Skeletal muscle tissue (tissue), 4 donors: Measurements from ENCODE around the gene ZNF771. TPM values are rescaled to one million over a fixed set of nuclear protein-coding genes. Genes with fewer than 3 reads are reported as not detected.
A peak's percentile ranks its signal among the peaks of the same experiment; 100 is the strongest.

Source experiments
- H3K27ac ChIP-seq: one replicate; pipeline ENCODE4 v1.7.0; 2013; ENCODE audit warnings: mild to moderate bottlenecking, low read depth, low read length, inconsistent platforms
- H3K27me3 ChIP-seq, 3 donors: one replicate each; pipeline ENCODE4 v1.7.0; 2013; ENCODE audit warnings: low read length in 3 of 3; ENCODE audit not compliant: control insufficient read depth in 3 of 3, insufficient read depth in 3 of 3
- H3K36me3 ChIP-seq, 3 donors: one replicate each; pipeline ENCODE4 v1.7.0; 2013; ENCODE audit warnings: low read length in 3 of 3; ENCODE audit not compliant: control insufficient read depth in 3 of 3, insufficient read depth in 3 of 3
- H3K4me1 ChIP-seq, 3 donors: one replicate each; pipeline ENCODE4 v1.7.0; 2013; ENCODE audit warnings: low read length in 3 of 3, mild to moderate bottlenecking in 3 of 3; ENCODE audit not compliant: control insufficient read depth in 3 of 3, insufficient read depth in 3 of 3
- H3K4me3 ChIP-seq, 3 donors: one replicate each; pipeline ENCODE4 v1.7.0; 2013; ENCODE audit warnings: low read length in 3 of 3
- H3K9ac ChIP-seq, 3 donors: one replicate each; pipeline ENCODE4 v1.7.0; 2013; ENCODE audit warnings: low read length in 3 of 3, mild to moderate bottlenecking in 3 of 3, moderate library complexity in 2 of 3, low read depth in 1 of 3
- H3K9me3 ChIP-seq, 3 donors: one replicate each; pipeline ENCODE4 v1.7.0; 2013; ENCODE audit warnings: low read length in 3 of 3; ENCODE audit not compliant: control insufficient read depth in 3 of 3
- total RNA-seq: library from RNA; depleted of rRNA; stranded (reverse); fragments of >200 nt; gene quantifications from one replicate; pipeline ENCODE4 v1.2.3, GENCODE V29; 2014
- donor health status: Osteomylitis.

The ZNF771 gene
- total RNA-seq, 1 donor from 2014 or later = 5.2 TPM

DNA sequence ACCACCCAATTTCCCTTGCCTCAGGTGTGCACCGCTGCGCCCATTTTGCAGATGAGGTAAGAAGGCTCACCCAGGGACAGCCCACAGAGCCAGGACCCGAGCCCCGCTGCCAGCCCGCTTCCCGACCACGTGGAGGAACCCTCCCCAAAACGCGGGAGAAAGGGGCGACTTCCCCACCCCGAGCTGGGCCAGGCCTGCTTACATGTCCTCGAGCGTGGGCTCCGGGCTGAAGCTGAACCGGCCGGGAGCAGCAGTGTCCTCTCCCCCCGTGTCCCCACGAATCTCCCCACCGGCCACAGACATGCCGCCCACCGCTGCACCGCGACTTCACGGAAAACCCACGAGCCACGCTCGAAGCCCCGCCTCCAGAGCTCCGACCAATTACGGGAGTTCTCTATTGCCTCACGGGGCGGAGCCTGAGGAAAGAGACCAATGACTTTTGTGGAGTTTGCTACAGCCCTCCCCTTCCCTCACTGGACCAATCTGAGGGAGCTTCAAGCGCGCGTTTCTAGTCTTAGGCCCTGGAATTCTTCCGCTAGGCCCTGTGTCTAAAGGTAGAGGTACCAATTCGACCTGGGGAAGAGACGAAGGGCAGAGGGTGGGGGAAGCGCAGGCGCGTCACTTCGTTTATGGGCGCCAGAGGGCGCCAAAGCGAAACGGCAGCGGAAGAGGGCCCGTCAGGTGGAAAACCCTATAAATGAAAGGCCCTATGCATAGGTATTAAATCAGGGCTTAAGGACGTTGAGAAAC, 22.4 kb downstream of the ZNF771 start, which contains the start of gene DCTPP1:
DCTPP1 (minus strand) TSS at position 353 of the 750 bp plus-strand sequence; CDS start at position 303, 50 bp downstream.
- no peaks in the 10 kb centered on the region for H3K27me3 ChIP-seq
- H3K9ac ChIP-seq = peak within 1 kb of the TSS; percentile 81 to 86 (median 84)
- H3K4me3 ChIP-seq = peak within 1 kb of the TSS; percentile 81 to 94 (median 89)
- H3K27ac ChIP-seq = peak within 1 kb of the TSS; percentile 80
- H3K9me3 ChIP-seq = no peaks in the 10 kb centered on the region
- H3K36me3 ChIP-seq = peaks cover 7 to 10% (median 8%) of the 10 kb centered on the region in 3 donors
- H3K4me1 ChIP-seq = peaks cover 17 to 20% (median 20%) of the 10 kb centered on the region in 3 donors

DNA sequence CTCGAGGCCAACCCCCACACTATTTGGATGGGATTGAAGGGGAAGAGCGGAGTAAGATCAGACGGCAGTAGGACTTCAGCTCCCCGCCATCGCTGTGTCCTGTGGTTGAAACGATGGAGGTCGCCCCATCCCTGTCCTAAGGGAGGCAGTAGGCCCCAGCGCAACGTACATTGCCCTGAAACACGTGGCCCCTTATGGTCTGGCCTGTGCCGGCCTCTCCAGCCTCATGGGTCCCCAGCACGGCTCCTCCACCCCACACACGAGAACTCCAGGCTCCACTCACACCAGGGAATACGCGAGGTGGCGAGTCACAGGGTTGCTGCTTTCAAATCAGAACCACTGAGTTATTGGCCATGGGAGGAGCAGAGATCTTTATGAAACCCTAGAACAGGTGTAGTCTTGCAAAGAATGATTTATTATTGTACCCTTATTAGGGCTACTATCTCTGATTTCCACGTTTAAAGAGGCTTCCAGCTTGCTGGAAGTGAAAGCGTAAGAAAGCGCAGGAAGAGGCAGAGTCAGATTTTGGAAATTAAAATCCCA, 23.1 kb downstream of the ZNF771 start:
- Histone ChIP-seq H3K36me3 (peaks cover 7 to 10% (median 8%) of the 10 kb centered on the region in 3 donors), H3K4me3 (peak overlapping the region; percentile 81 to 94 (median 89)), H3K4me1 (peaks cover 17 to 20% (median 20%) of the 10 kb centered on the region in 3 donors), H3K9ac (peak overlapping the region; percentile 74 to 86 (median 84)), H3K27ac (peak overlapping the region; percentile 80), H3K27me3 (no peaks in the 10 kb centered on the region), H3K9me3 (no peaks in the 10 kb centered on the region)

DNA sequence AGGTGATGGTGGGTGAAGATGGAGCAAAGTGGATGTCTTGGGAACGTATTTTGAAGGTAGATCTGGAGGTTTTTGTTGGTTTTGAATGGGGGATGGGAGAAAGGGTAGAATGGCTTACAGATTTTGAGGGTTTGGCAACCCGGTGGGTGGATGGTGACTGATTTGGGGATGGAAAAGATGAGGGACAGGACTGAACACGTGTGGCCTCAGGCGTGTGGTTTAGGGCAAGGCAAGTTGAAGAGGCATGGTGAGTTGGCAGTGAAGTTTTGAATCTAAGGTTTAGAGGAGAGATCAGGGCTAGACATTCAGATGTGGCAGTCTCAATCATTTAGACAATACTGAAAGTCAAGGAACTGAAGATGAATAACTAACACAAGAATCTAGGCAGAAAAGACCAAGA, 27.4 kb downstream of the ZNF771 start:
- no peak overlapping the region for H3K9ac ChIP-seq
- H3K36me3 ChIP-seq = no peaks in the 10 kb centered on the region
- no peaks in the 10 kb centered on the region for H3K27me3 ChIP-seq
- no peak overlapping the region for H3K27ac ChIP-seq
- peaks cover 5 to 7% (median 6%) of the 10 kb centered on the region in 3 donors for H3K4me1 ChIP-seq
- H3K4me3 ChIP-seq = no peak overlapping the region
- H3K9me3 ChIP-seq = no peaks in the 10 kb centered on the region

DNA sequence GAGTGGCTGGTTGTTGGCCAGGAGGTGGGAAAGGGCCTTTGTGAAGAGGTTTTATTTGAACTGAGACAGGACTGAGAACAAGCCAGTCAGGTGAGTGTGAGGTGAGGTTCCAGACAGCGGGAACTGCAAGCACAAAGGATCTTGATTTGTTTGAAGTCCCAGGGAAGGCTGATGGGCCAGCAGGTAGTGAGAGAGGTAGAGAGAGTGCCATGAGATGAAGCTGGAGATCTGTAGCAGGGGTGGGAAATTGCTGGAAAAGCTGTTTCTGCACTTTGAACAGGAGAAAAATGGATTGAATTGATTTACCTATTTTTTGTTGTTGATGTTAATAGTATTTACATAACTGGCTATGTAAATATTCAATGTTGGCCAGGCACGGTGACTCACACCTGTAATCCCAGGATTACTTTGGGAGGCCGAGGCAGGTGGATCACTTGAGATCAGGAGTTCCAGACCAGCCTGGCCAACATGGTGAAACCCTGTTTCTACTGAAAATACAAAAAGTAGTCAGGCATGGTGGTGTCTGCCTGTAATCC, 30.2 kb downstream of the ZNF771 start:
- Histone ChIP-seq H3K27me3 (no peaks in the 10 kb centered on the region), H3K4me1 (no peaks in the 10 kb centered on the region), H3K27ac (no peak overlapping the region), H3K9me3 (no peaks in the 10 kb centered on the region), H3K36me3 (no peaks in the 10 kb centered on the region), H3K9ac (no peak overlapping the region), H3K4me3 (no peak overlapping the region)

DNA sequence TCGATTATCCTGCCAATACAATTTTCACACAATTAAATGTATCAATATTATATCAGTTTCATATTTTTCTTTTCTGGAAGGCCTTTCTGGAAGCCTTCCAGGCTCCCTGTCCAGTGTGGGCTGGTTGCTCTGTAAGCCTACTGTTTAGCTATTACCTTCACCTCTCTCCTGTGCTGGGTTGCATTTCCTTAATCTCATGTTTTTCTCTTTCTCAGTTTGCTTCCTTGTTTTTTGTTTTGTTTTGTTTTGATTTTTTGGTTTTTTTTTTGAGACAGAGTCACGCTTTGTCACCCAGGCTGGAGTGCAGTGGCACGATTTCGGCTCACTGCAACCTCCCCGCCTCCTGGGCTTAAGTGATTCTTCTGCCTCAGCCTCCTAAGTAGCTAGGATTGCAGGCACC, 31.4 kb downstream of the ZNF771 start:
- Histone ChIP-seq H3K36me3 (peaks cover 2 to 5% (median 4%) of the 10 kb centered on the region in 3 donors), H3K4me3 (no peak overlapping the region), H3K27ac (no peak overlapping the region), H3K4me1 (peaks cover 4 to 8% (median 8%) of the 10 kb centered on the region in 3 donors), H3K27me3 (no peaks in the 10 kb centered on the region), H3K9me3 (no peaks in the 10 kb centered on the region), H3K9ac (no peak overlapping the region)

DNA sequence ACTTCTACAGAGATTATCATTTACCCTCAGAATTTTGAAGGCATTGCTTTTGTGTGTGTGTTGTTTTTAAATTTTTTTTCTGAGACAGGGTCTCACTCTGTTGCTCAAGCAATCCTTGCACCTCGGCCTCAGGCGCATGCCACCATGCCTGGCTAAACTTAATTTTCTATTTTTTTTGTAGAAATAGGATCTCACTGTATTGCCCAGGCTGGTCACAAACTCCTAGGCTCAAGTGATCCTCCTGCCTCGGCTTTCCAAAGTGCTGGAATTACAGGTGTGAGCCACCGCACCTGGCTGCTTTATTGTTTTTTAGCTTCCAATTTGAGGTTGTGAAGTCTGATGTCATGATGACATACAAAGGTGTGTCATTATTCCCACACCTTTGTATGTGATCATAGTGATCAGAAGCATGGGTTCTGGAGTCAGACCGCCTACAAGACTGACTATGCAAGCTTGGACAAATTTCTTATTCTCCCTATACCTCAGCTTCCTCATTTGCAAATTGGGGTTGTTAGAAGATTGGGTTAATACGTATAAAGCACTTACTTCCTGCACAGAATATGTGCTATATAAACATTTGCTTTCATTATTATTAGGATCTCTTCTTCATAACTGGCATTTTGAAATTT, 32.4 kb downstream of the ZNF771 start:
- Histone ChIP-seq H3K9ac (no peak overlapping the region), H3K36me3 (peaks cover 4 to 9% (median 5%) of the 10 kb centered on the region in 3 donors), H3K4me3 (no peak overlapping the region), H3K27ac (no peak overlapping the region), H3K4me1 (peaks cover 14 to 18% (median 16%) of the 10 kb centered on the region in 3 donors), H3K27me3 (no peaks in the 10 kb centered on the region), H3K9me3 (no peaks in the 10 kb centered on the region)

DNA sequence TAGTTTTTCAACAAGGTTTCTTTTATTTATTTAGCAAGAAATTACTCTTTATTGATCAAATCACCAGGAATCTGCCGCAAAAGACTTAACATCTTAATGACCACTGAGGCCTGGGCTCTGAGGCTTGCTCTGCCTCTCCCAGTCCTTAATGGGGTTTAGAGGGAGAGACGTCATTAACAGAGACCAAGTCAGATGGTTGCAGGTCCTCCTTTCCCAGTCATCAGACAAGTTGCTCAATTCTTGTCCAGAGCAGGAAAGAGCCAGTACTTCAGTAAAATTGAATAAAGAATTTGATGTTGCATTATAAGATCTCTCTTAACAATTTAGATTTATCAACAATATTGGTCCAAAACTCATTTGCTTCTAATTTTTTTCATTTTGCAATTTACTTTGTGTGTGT, 36.2 kb downstream of the ZNF771 start:
- H3K9me3 ChIP-seq = no peaks in the 10 kb centered on the region
- peak overlapping the region in 1 of 3 donors; percentile 78 for H3K4me3 ChIP-seq
- peaks cover 21 to 26% (median 22%) of the 10 kb centered on the region in 3 donors for H3K4me1 ChIP-seq
- peak overlapping the region in 1 of 3 donors; percentile 21 for H3K9ac ChIP-seq
- peaks cover 4 to 9% (median 5%) of the 10 kb centered on the region in 3 donors for H3K36me3 ChIP-seq
- no peak overlapping the region for H3K27ac ChIP-seq
- H3K27me3 ChIP-seq = no peaks in the 10 kb centered on the region

DNA sequence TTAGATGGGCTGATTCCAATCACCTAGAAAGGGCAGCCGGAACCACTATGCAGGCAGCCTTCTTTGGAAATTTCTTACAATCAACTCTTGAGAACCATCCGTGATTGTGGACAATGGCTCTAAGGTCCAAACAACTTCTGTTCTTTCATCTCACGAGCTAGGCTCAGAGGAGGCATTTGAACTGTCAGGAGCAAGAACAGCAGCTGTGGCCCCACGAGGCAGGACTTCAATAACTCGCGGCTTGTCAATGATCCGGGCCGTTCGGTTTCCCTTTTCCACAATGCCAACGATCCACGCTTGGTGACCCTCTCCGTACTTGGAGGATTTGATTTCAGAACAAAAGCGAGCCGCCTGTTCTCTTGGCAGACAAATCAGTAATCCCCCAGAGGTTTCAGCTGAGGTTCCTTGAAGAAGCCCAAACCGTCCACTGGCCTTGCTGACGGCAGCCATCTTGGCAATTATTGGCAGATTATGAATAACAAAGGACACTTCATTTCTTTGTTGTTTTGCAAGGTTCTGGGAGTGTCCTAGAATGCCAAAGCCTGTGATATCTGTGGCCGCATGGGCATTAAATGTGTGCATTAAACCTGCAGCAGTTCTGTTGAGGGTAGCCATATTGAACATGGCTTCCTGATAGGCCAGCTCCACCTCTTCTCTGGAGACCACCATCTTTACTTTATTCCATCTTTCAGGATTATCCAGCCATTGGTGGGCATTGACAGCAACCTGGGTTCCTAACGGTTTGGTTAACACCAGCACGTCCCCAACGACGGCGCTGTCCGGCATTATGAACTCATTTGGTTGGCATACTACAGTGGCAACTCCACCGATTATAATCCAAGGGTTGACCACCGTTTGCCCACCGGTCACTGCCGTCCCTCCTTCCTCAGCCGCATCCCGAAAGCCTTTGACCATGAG, 37.1 kb downstream of the ZNF771 start:
- Histone ChIP-seq H3K27me3 (no peaks in the 10 kb centered on the region), H3K36me3 (peaks cover 4 to 9% (median 5%) of the 10 kb centered on the region in 3 donors), H3K9me3 (no peaks in the 10 kb centered on the region), H3K4me1 (peaks cover 21 to 26% (median 22%) of the 10 kb centered on the region in 3 donors), H3K4me3 (peak overlapping the region; percentile 78 to 98 (median 91)), H3K27ac (peak overlapping the region; percentile 97), H3K9ac (peak overlapping the region; percentile 96 to 100 (median 98))

DNA sequence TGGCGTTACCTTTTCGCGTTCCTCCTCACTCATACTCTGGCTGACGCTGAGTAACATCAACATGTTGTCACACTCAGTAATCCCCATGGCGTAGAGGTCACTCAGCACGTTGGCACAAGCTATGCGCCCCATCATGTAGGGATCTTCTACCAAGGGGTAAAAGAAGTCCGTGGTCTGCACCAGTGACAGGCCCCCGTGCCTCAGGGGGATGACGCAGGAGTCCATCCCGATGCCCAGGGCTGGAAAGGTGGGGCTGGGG, 37.7 kb downstream of the ZNF771 start:
- no peaks in the 10 kb centered on the region for H3K9me3 ChIP-seq
- peaks cover 21 to 26% (median 22%) of the 10 kb centered on the region in 3 donors for H3K4me1 ChIP-seq
- peak overlapping the region; percentile 96 to 100 (median 98) for H3K9ac ChIP-seq
- peak overlapping the region; percentile 97 for H3K27ac ChIP-seq
- H3K4me3 ChIP-seq = peak overlapping the region; percentile 78 to 98 (median 91)
- peaks cover 4 to 9% (median 5%) of the 10 kb centered on the region in 3 donors for H3K36me3 ChIP-seq
- no peaks in the 10 kb centered on the region for H3K27me3 ChIP-seq
